NCI-H2196 treated with DMSO at 0.1 percent for 48 hours (cell line): Measurements from ENCODE around the gene FBXW11.
"Not testable (repeated sequence)": the region's sequence is repeated elsewhere in the genome, so short reads cannot be mapped to it uniquely, and the experiment has no call there.

Experiments used
- DNase-seq: peaks from one replicate; lab custom pipeline; 2025; ENCODE audit not compliant: unreplicated experiment; lab: John Stamatoyannopoulos, UW

FBXW11 gene

GRCh38 chr5:171986772-171987171 is 19.7 kb downstream of the FBXW11 start:
- no peak for DNase-seq

GRCh38 chr5:171984748-171985419 is 21.6 kb downstream of the FBXW11 start:
- DNase-seq: no peak

GRCh38 chr5:171981847-171982246 is 24.6 kb downstream of the FBXW11 start:
- no peak for DNase-seq

GRCh38 chr5:171980792-171981191 is 25.6 kb downstream of the FBXW11 start:
- no peak for DNase-seq

- no peak for DNase-seq
Measured at GRCh38 chr5:171979606-171980005, 26.8 kb downstream of the FBXW11 start.

- DNase-seq: no peak
Measured at GRCh38 chr5:171978519-171978918, 27.9 kb downstream of the FBXW11 start.

- no peak for DNase-seq
Measured at GRCh38 chr5:171978016-171978415, 28.4 kb downstream of the FBXW11 start.

GRCh38 chr5:171977244-171977950 is 29.0 kb downstream of the FBXW11 start:
- DNase-seq: not testable (repeated sequence)

GRCh38 chr5:171975877-171976667 is 30.4 kb downstream of the FBXW11 start:
- no peak for DNase-seq

GRCh38 chr5:171975262-171975876 is 31.1 kb downstream of the FBXW11 start:
- DNase-seq: no peak

GRCh38 chr5:171970826-171971225 is 35.6 kb downstream of the FBXW11 start:
- no peak for DNase-seq

GRCh38 chr5:171969288-171969880 is 37.1 kb downstream of the FBXW11 start:
- no peak for DNase-seq

GRCh38 chr5:171968531-171968930 is 37.9 kb downstream of the FBXW11 start:
- no peak for DNase-seq

- DNase-seq: no peak
Measured at GRCh38 chr5:171966964-171967363, 39.5 kb downstream of the FBXW11 start.

GRCh38 chr5:171966270-171966669 is 40.2 kb downstream of the FBXW11 start:
- no peak for DNase-seq

- no peak for DNase-seq
Measured at GRCh38 chr5:171965745-171966144, 40.7 kb downstream of the FBXW11 start.

- DNase-seq: no peak
Measured at GRCh38 chr5:171963416-171963815, 43.0 kb downstream of the FBXW11 start.

- DNase-seq: no peak
Measured at GRCh38 chr5:171961117-171961516, 45.3 kb downstream of the FBXW11 start.

GRCh38 chr5:171957591-171958251 is 48.7 kb downstream of the FBXW11 start:
- no peak for DNase-seq

- DNase-seq: no peak
Measured at GRCh38 chr5:171956887-171957495, 49.4 kb downstream of the FBXW11 start.
